DOHH2 (cell line): ENCODE data around the gene FAM174B.

Experiments used
- H3F3A ChIP-seq: fragments of 200-600 bp; sonication (generic), shearing (Covaris generic); 2 replicates; pipeline ENCODE4 v1.6.0; 2016; ENCODE audit warnings: antibody characterized with exemption, mild to moderate bottlenecking; ENCODE audit not compliant: control insufficient read depth, insufficient read depth
- H3K27ac ChIP-seq: fragments of 200-600 bp; sonication (generic); 2 replicates; pipeline ENCODE4 v1.5.1; 2014; ENCODE audit warnings: low read depth, mild to moderate bottlenecking, low read length, moderate library complexity
- H3K27me3 ChIP-seq: fragments of 200-600 bp; sonication (generic); 2 replicates; pipeline ENCODE4 v1.6.1; 2014; ENCODE audit warnings: mild to moderate bottlenecking, low read length, mixed read lengths; ENCODE audit not compliant: control insufficient read depth
- H3K36me3 ChIP-seq: fragments of 200-600 bp; sonication (generic); 2 replicates; pipeline ENCODE4 v1.6.1; 2014; ENCODE audit warnings: mild to moderate bottlenecking, low read length, moderate library complexity, mixed read lengths; ENCODE audit not compliant: control insufficient read depth
- H3K4me1 ChIP-seq: fragments of 200-600 bp; sonication (generic); 2 replicates; pipeline ENCODE4 v1.6.1; 2014; ENCODE audit warnings: mild to moderate bottlenecking, low read length, mixed read lengths; ENCODE audit not compliant: control insufficient read depth
- H3K4me2 ChIP-seq: fragments of 200-600 bp; sonication (generic); 2 replicates; pipeline ENCODE4 v1.6.0; 2014; ENCODE audit warnings: mild to moderate bottlenecking, low read length, moderate library complexity
- H3K4me3 ChIP-seq: fragments of 200-600 bp; sonication (generic); 2 replicates; pipeline ENCODE4 v1.5.1; 2014; ENCODE audit warnings: mild to moderate bottlenecking, low read length, mixed read lengths
- H3K79me2 ChIP-seq: fragments of 200-600 bp; sonication (generic); 2 replicates; pipeline ENCODE4 v1.6.1; 2014; ENCODE audit warnings: mild to moderate bottlenecking, low read length, mixed read lengths; ENCODE audit not compliant: control insufficient read depth
- H3K9me2 ChIP-seq: fragments of 200-600 bp; sonication (generic); replicated peaks from 2 replicates; pipeline ENCODE4 v1.6.1; 2014; ENCODE audit warnings: mild to moderate bottlenecking, low read length, mixed read lengths; ENCODE audit not compliant: control insufficient read depth
- H3K9me3 ChIP-seq: fragments of 200-600 bp; sonication (generic); 2 replicates; pipeline ENCODE4 v1.6.1; 2014; ENCODE audit warnings: antibody characterized with exemption, low read length, mixed read lengths; ENCODE audit not compliant: control insufficient read depth, insufficient read depth
- H4K20me1 ChIP-seq: fragments of 200-600 bp; sonication (generic); 2 replicates; pipeline ENCODE4 v1.6.0; 2014; ENCODE audit warnings: low read depth, mild to moderate bottlenecking, antibody characterized with exemption, low read length, moderate library complexity; ENCODE audit not compliant: control insufficient read depth, insufficient read depth
- EZH2phosphoT487 ChIP-seq: fragments of 200-600 bp; sonication (generic); IDR thresholded peaks from 2 replicates; pipeline ENCODE4 v1.6.1; 2017; ENCODE audit warnings: borderline replicate concordance, mild to moderate bottlenecking, antibody characterized with exemption, low read length, moderate library complexity, mixed read lengths
- TF ChIP-seq, protein P1 (sequence below): fragments of 200-600 bp; sonication (generic); IDR thresholded peaks from one replicate; pipeline ENCODE4 v1.5.1; 2014; ENCODE audit warnings: antibody characterized with exemption, mild to moderate bottlenecking, low read depth, low read length; ENCODE audit not compliant: poor library complexity, severe bottlenecking

The FAM174B gene

DNA sequence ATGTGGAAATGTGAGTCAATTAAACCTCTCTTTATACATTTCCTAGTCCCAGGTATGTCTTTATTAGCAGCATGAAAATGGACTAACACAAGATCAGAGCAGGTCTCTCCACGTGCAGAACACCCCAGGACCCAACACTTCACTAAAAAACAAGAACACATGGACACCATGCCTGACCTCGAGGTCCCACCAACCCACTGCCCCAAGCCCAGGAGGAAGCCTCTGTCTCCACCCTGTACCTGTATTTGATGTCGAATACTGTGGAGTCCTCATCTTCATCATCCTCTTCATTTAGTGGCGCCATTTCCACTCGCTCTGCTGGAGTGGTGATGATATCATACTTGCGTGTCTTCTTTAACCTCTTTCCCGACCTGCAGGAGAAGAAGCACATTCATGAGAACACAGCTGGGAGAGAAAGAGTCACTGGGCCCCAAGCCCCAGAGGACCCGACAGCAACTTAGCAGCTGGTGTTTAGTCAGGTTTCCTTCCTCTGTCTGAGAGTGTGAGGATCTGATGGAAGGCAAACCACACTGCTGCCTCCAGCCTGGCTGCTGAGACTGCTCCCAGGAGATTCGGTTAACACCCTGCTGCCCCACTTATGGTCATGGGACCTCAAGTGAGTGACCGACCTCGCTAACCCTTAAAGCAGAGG, 25.5 kb downstream of the FAM174B start:
- Histone ChIP-seq H3K27me3 (0 out of 2 replicates have a peak, but pooled peaks cover 5% of the 10 kb centered on the region), H3K9me3 (no peaks in the 10 kb centered on the region), H3K4me2 (no peak overlapping the region), H3K27ac (no peak overlapping the region), H3K36me3 (no peaks in the 10 kb centered on the region), H3K79me2 (no peaks in the 10 kb centered on the region), H3F3A (no peaks in the 10 kb centered on the region), H4K20me1 (no peaks in the 10 kb centered on the region), H3K4me1 (no peaks in the 10 kb centered on the region), H3K4me3 (no peak overlapping the region), H3K9me2 (no peaks in the 10 kb centered on the region)
- TF ChIP-seq, protein P1, sequence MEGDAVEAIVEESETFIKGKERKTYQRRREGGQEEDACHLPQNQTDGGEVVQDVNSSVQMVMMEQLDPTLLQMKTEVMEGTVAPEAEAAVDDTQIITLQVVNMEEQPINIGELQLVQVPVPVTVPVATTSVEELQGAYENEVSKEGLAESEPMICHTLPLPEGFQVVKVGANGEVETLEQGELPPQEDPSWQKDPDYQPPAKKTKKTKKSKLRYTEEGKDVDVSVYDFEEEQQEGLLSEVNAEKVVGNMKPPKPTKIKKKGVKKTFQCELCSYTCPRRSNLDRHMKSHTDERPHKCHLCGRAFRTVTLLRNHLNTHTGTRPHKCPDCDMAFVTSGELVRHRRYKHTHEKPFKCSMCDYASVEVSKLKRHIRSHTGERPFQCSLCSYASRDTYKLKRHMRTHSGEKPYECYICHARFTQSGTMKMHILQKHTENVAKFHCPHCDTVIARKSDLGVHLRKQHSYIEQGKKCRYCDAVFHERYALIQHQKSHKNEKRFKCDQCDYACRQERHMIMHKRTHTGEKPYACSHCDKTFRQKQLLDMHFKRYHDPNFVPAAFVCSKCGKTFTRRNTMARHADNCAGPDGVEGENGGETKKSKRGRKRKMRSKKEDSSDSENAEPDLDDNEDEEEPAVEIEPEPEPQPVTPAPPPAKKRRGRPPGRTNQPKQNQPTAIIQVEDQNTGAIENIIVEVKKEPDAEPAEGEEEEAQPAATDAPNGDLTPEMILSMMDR, result no peak
- TF ChIP-seq EZH2phosphoT487, result no peak

DNA sequence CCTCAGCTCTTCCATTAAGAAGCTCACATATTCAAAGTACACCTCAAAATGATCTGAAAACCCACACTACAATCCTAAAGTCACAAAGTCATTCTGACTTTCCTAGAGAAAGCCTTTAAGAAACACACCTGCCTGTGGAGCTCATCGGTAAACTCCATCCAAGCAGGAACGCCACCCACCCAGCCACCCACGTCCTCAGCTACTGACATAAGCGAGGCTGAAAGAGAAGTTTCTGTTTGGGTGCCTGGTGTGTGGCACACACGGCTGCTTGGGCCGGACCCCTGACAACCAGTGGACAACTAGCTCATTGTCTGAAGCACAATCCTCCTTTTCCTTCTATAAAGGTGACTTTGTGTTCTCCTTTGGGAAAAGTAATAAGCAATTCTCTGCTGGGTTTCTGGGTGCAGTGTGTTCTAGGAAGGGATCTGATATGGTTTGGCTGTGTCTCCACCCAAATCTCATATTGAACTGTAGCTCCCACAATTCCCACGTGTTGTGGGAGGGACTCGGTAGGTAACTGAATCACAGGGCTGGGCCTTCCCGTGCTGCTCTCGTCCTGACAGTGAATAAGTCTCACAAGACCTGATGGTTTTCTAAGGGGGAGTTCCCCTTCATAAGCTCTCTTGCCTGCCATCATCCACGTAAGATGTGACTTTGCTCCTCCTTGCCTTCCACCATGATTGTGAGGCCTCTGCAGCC, 26.1 kb downstream of the FAM174B start:
- H3K79me2 ChIP-seq, result no peaks in the 10 kb centered on the region
- H3F3A ChIP-seq, result no peaks in the 10 kb centered on the region
- H3K9me2 ChIP-seq, result no peaks in the 10 kb centered on the region
- TF ChIP-seq EZH2phosphoT487, result no peak
- TF ChIP-seq, protein P1, result no peak
- no peak overlapping the region for H3K4me2 ChIP-seq
- no peaks in the 10 kb centered on the region for H3K36me3 ChIP-seq
- H3K4me3 ChIP-seq, result no peak overlapping the region
- H3K27ac ChIP-seq, result no peak overlapping the region
- no peaks in the 10 kb centered on the region for H3K9me3 ChIP-seq
- no peaks in the 10 kb centered on the region for H3K4me1 ChIP-seq
- no peaks in the 10 kb centered on the region for H4K20me1 ChIP-seq
- H3K27me3 ChIP-seq, result 0 out of 2 replicates have a peak, but pooled peaks cover 5% of the 10 kb centered on the region

DNA sequence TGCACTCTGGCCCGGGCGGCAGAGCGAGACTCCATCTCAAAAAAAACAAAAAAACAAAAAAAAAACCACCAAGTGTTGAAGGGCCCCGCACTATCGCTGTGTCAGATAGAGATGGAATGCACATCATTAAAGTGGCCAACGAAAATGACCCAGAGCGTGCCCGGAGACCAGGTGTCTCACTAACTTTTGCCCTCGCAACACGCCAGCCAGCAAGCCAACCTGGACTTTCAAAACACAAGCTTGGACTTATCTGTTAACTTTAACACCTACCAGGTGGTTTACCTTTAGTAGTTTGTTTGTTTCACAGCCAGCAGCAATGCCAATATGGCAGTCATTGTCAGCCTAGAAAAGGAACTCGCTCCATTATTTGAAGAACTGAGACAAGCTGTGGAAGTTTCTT, 28.6 kb downstream of the FAM174B start:
- no peaks in the 10 kb centered on the region for H3K36me3 ChIP-seq
- H3K9me2 ChIP-seq, result no peaks in the 10 kb centered on the region
- H3K27ac ChIP-seq, result no peak overlapping the region
- TF ChIP-seq, protein P1, result no peak
- TF ChIP-seq EZH2phosphoT487, result no peak
- H3K4me2 ChIP-seq, result no peak overlapping the region
- H3F3A ChIP-seq, result no peaks in the 10 kb centered on the region
- H3K4me3 ChIP-seq, result no peak overlapping the region
- H3K9me3 ChIP-seq, result no peaks in the 10 kb centered on the region
- no peaks in the 10 kb centered on the region for H3K4me1 ChIP-seq
- H4K20me1 ChIP-seq, result no peaks in the 10 kb centered on the region
- no peaks in the 10 kb centered on the region for H3K79me2 ChIP-seq
- 0 out of 2 replicates have a peak, but pooled peaks cover 5% of the 10 kb centered on the region for H3K27me3 ChIP-seq
